ENCODE results near the gene HHAT. TPM values are rescaled to one million over a fixed set of nuclear protein-coding genes. Genes with fewer than 3 reads are reported as not detected.

HHAT gene
- total RNA-seq, 1 donor from 2014 or later = 6.0 TPM

- Mint-ChIP-seq H3K27me3 (ENCODE audit: unreplicated experiment) (no peaks in the 10 kb centered on the region), H3K4me3 (ENCODE audit: unreplicated experiment) (no peak overlapping the region), H3K36me3 (ENCODE audit: unreplicated experiment) (no peaks in the 10 kb centered on the region), H3K27ac (ENCODE audit: unreplicated experiment) (no peak overlapping the region), H3K4me1 (ENCODE audit: unreplicated experiment) (peaks cover 25% of the 10 kb centered on the region), H3K9me3 (ENCODE audit: unreplicated experiment) (no peaks in the 10 kb centered on the region)
- TF ChIP-seq CTCF (IDR thresholded peaks at IDR 0.05) = no peak
- no peak for DNase-seq (ENCODE audit: extremely low spot score, unreplicated experiment)
These were observed 27.1 kb upstream of the HHAT start for GRCh38 chr1:210301615-210302000.

DNA sequence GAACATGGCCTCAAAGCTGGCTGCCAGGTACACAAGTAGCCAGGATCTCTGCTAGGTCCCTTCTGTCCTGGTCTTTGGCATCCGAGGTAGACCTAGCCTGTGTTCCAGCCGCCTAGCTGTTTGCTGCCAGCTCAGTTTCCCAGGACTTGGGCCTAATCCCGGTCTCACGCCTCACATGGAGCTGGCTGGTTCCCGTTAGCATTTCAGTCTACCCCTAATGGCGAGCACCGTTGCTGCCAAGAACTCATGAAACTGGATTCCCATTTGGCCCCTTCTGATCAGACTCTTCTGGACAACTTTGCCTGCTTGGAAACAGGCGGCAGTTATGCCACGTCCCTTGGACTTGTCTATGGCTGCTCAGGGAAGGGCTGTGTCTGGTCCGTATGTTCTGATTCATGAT is 26.2 kb upstream of the HHAT start:
- Mint-ChIP-seq H3K36me3 (ENCODE audit: unreplicated experiment) (no peaks in the 10 kb centered on the region), H3K9me3 (ENCODE audit: unreplicated experiment) (no peaks in the 10 kb centered on the region), H3K4me1 (ENCODE audit: unreplicated experiment) (peaks cover 26% of the 10 kb centered on the region), H3K27ac (ENCODE audit: unreplicated experiment) (no peak overlapping the region), H3K4me3 (ENCODE audit: unreplicated experiment) (no peak overlapping the region), H3K27me3 (ENCODE audit: unreplicated experiment) (no peaks in the 10 kb centered on the region)
- peak; percentile 69 for DNase-seq (ENCODE audit: extremely low spot score, unreplicated experiment)
- TF ChIP-seq CTCF (IDR thresholded peaks at IDR 0.05) = no peak

GRCh38 chr1:210303391-210303790 is 25.3 kb upstream of the HHAT start:
- H3K36me3 Mint-ChIP-seq (ENCODE audit: unreplicated experiment) = no peaks in the 10 kb centered on the region
- DNase-seq (ENCODE audit: extremely low spot score, unreplicated experiment) = peak; percentile 66
- H3K9me3 Mint-ChIP-seq (ENCODE audit: unreplicated experiment) = no peaks in the 10 kb centered on the region
- no peak for TF ChIP-seq CTCF (IDR thresholded peaks at IDR 0.05)
- H3K27ac Mint-ChIP-seq (ENCODE audit: unreplicated experiment) = no peak overlapping the region
- H3K4me3 Mint-ChIP-seq (ENCODE audit: unreplicated experiment) = no peak overlapping the region
- H3K27me3 Mint-ChIP-seq (ENCODE audit: unreplicated experiment) = no peaks in the 10 kb centered on the region
- H3K4me1 Mint-ChIP-seq (ENCODE audit: unreplicated experiment) = peaks cover 29% of the 10 kb centered on the region

DNA sequence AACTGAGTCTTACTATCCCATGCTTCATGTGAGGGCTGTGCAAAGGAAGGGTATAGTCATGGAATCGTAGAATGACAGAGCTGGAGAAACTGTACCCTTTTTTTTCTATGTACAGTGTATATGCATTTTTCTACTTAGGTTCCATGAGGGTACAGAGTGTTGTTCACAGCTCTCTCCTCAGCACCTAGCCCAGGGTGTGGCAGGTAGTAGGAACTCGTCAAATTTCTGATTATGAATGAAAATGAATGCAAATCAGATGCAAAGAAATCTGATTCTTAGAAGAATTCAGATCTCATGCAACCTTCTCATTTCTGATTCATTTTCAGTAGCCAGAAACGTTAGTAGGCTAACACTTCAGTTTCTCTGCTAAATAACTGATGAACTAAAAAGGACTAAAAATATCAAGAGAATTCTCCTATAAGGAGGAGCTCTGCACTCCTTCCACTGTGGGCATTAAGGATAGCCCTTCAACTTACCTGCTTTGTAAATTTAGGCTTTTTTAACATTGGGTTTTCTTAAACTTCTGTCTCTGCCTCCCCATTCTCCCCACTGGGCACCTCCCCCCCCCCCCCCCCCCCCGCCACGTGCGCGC is 18.0 kb upstream of the HHAT start:
- H3K27me3 Mint-ChIP-seq (ENCODE audit: unreplicated experiment) = peaks cover 2% of the 10 kb centered on the region
- TF ChIP-seq CTCF (IDR thresholded peaks at IDR 0.05) = no peak
- H3K27ac Mint-ChIP-seq (ENCODE audit: unreplicated experiment) = peak overlapping the region; percentile 55
- DNase-seq (ENCODE audit: extremely low spot score, unreplicated experiment) = no peak
- H3K4me1 Mint-ChIP-seq (ENCODE audit: unreplicated experiment) = peaks cover 19% of the 10 kb centered on the region
- H3K36me3 Mint-ChIP-seq (ENCODE audit: unreplicated experiment) = no peaks in the 10 kb centered on the region
- H3K4me3 Mint-ChIP-seq (ENCODE audit: unreplicated experiment) = peak overlapping the region; percentile 77
- no peaks in the 10 kb centered on the region for H3K9me3 Mint-ChIP-seq (ENCODE audit: unreplicated experiment)

- Mint-ChIP-seq H3K9me3 (ENCODE audit: unreplicated experiment) (no peaks in the 10 kb centered on the region), H3K4me1 (ENCODE audit: unreplicated experiment) (peaks cover 19% of the 10 kb centered on the region), H3K36me3 (ENCODE audit: unreplicated experiment) (no peaks in the 10 kb centered on the region), H3K4me3 (ENCODE audit: unreplicated experiment) (no peak overlapping the region), H3K27me3 (ENCODE audit: unreplicated experiment) (peaks cover 13% of the 10 kb centered on the region), H3K27ac (ENCODE audit: unreplicated experiment) (no peak overlapping the region)
- DNase-seq (ENCODE audit: extremely low spot score, unreplicated experiment) = no peak
- TF ChIP-seq CTCF (IDR thresholded peaks at IDR 0.05) = no peak
These were observed 16.8 kb upstream of the HHAT start for GRCh38 chr1:210311726-210312493.

Measured in osteocyte (in vitro differentiated cells).